ENCODE results near the gene ASS1.

ASS1 gene

DNA sequence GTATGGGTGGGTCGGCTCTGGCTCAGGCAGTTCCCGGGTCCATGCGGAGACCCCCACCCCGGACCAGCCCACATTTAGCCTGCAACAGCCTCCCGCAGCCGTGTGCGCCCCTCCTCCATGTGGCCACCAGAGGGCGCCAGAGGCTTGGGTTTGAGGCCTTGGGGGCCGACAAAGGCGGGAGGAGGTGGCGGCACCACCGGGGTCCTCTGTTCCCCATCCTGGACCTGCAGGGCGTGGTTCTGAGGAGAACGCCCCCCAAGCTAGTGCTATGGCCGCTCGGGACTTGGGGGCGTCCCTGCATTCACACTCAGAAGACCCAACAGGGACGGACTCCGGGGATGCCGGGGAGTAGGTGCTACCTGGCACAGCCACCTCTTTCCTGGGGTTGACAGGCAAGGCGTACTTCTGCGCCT is 16.5 kb downstream of the ASS1 start:
- no peaks in the 10 kb centered on the region for H3K36me3 Mint-ChIP-seq (ENCODE audit: low read depth)
- H3K9me3 Mint-ChIP-seq = no peaks in the 10 kb centered on the region
- H3K4me3 Mint-ChIP-seq = no peak overlapping the region
- peaks cover 32% of the 10 kb centered on the region for H3K27me3 Mint-ChIP-seq
- intact Hi-C loops (cut with micrococcal nuclease) = loop anchor here (1.0 kb wide), 1 partner anchor 221 kb away; no protein-coding TSS in a partner anchor
- no peaks in the 10 kb centered on the region for H3K4me1 Mint-ChIP-seq (ENCODE audit: low read depth)
- no peak overlapping the region for H3K27ac Mint-ChIP-seq

DNA sequence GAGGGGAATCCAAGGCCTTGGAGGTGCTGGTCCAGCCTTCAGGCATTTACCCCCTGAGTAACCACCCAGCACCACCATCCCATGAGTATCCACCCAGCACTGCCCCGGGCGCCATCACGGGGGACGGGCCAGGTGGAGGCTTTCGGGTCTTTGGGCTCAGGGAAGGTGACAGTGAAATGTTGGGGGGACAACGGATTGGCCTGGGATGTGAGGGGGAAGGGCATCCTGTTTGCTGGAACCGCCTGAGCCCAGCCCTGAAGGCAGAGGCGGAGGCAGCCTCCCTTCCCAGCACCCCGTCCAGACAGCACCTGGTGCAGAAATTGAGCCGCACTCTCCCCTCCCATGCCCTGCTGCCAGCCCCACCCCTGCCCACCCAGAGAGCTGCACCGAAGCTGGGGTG is 17.0 kb downstream of the ASS1 start:
- Mint-ChIP-seq H3K4me3 (no peak overlapping the region), H3K27me3 (peaks cover 37% of the 10 kb centered on the region), H3K36me3 (ENCODE audit: low read depth) (no peaks in the 10 kb centered on the region)

DNA sequence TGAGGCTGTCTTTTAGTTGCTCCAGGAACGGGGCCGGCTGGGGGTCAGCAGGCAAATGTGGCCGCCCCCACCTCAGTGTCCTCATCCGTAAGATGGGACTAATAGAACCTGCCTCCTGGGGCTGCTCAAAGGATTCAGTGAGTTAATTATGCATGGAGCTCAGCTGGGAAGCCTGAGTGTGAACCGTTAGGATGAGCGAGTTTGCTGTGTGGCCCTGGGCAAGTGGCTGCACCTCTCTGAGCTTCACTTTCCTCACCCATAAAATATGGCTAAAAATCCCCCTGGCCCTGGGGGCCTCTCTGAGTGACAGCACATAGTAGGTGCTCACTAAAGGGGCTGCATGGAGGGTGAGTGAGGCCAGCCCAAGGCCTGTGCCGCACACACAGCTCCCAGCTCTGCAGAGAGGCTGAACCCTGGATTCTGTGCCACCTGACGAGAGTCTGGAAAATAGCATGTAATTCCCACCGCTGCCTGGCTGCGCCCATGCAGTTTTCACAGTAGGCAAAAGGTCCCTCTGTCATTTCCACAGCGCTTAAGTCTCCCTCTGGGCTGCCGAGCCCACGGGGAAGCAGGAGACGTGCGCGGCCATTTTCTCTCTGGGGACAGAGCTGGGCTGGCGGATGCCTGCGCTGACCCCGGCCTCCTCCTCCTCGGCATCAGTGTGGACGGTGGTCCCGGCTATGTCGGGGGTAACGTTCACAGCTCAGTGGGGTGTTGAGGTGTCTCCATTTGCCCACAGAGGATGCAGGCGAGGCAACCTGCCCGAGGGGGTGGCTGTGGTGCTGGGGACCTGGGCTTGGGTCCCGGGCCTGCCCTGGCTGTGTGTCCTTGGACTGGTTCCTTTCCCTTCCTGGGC is 18.2 kb downstream of the ASS1 start:
- intact Hi-C loops (cut with micrococcal nuclease) = no loop called here
- no peak overlapping the region for H3K4me3 Mint-ChIP-seq
- no peaks in the 10 kb centered on the region for H3K9me3 Mint-ChIP-seq
- no peaks in the 10 kb centered on the region for H3K36me3 Mint-ChIP-seq (ENCODE audit: low read depth)
- no peak overlapping the region for H3K27ac Mint-ChIP-seq
- H3K4me1 Mint-ChIP-seq (ENCODE audit: low read depth) = no peaks in the 10 kb centered on the region
- peaks cover 48% of the 10 kb centered on the region for H3K27me3 Mint-ChIP-seq

More for the DNA sequence above, 17.0 kb downstream of the ASS1 start:
- intact Hi-C loops (cut with micrococcal nuclease) = loop anchor here (1.0 kb wide), 1 partner anchor 221 kb away; no protein-coding TSS in a partner anchor
- H3K9me3 Mint-ChIP-seq = no peaks in the 10 kb centered on the region
- H3K27ac Mint-ChIP-seq = no peak overlapping the region
- no peaks in the 10 kb centered on the region for H3K4me1 Mint-ChIP-seq (ENCODE audit: low read depth)

GRCh38 chr9:130463763-130464745 is 19.3 kb downstream of the ASS1 start:
- H3K27ac Mint-ChIP-seq = no peak overlapping the region
- no peaks in the 10 kb centered on the region for H3K36me3 Mint-ChIP-seq (ENCODE audit: low read depth)
- no peaks in the 10 kb centered on the region for H3K4me1 Mint-ChIP-seq (ENCODE audit: low read depth)
- H3K27me3 Mint-ChIP-seq = peaks cover 53% of the 10 kb centered on the region
- intact Hi-C loops (cut with micrococcal nuclease) = no loop called here
- no peaks in the 10 kb centered on the region for H3K9me3 Mint-ChIP-seq
- no peak overlapping the region for H3K4me3 Mint-ChIP-seq

GRCh38 chr9:130465383-130466096 is 20.8 kb downstream of the ASS1 start:
- Mint-ChIP-seq H3K27me3 (peaks cover 56% of the 10 kb centered on the region), H3K36me3 (ENCODE audit: low read depth) (no peaks in the 10 kb centered on the region), H3K4me1 (ENCODE audit: low read depth) (no peaks in the 10 kb centered on the region), H3K4me3 (no peak overlapping the region), H3K9me3 (no peaks in the 10 kb centered on the region), H3K27ac (no peak overlapping the region)
- intact Hi-C loops (cut with micrococcal nuclease) = no loop called here

DNA sequence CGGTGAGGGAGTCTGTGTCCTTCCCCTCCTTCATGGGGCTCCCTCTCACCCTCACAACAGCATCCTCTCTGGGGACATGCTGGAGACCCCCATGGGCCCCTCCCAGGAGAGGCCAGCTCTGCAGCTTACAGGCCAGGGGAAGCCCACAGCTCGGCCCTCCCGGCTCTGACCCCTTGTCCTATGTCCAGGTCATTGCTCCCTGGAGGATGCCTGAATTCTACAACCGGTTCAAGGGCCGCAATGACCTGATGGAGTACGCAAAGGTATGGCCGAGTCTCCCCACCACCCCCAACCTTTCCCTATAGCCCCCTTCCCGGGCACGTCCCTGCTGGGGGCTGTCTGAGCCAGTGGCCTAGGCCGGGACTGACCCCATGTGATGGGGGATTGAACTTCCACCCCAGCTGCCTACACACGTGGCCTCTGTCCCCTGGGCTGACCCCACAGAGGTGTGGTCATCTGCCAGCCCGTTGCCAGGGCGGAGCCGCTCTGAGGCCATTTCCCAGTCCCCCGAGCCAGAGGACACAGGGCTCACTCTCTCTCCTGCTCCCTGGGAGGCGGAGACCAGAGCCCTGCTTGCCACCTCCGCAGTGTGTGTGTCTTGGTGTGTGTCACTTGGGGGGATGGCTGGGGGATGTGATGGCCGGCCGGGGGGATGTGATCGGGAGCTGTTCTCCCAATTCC is 21.9 kb downstream of the ASS1 start:
- H3K36me3 Mint-ChIP-seq (ENCODE audit: low read depth) = no peaks in the 10 kb centered on the region
- no peaks in the 10 kb centered on the region for H3K9me3 Mint-ChIP-seq
- H3K4me1 Mint-ChIP-seq (ENCODE audit: low read depth) = no peaks in the 10 kb centered on the region
- H3K27me3 Mint-ChIP-seq = peaks cover 60% of the 10 kb centered on the region
- H3K4me3 Mint-ChIP-seq = no peak overlapping the region
- intact Hi-C loops (cut with micrococcal nuclease) = no loop called here
- H3K27ac Mint-ChIP-seq = no peak overlapping the region

DNA sequence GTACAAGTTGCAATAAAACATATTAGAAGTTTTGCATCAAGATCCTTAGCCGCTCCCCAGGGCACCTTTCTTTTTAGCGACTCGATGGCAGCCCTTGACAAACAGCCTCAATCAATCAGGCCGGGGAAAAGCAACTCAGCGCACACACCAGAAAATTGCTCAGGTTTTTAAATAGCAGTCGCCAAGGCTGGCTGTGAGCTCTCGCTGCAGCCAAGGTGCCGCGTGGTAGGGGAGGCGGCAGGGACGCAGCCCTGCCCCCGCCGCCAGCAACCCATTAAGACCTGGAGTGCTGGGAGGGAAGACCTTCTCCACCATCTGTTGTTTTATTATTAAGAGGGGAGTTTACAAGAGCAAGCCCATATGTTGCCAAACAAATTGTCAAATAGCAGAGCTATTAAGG is 22.6 kb downstream of the ASS1 start:
- Mint-ChIP-seq H3K27me3 (peaks cover 66% of the 10 kb centered on the region), H3K36me3 (ENCODE audit: low read depth) (no peaks in the 10 kb centered on the region)

DNA sequence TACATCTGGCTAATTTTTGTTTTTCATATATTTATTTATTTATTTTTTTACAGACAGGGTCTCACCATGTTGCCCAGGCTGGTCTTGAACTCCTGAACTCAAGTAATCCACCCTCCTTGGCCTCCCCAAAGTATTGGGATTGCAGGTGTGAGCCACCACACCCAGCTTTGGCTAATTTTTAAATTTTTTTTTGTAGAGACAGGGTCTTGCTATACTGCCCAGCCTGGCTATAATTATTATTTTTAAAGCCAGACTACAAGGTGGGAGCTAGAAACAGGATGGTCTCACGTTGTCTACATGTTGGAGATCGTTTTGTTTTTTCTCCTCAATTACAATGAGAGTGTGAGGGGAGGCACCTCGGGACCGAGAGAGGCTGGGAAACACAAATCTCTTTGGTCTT is 23.8 kb downstream of the ASS1 start:
- Mint-ChIP-seq H3K27me3 (peaks cover 75% of the 10 kb centered on the region), H3K9me3 (no peaks in the 10 kb centered on the region), H3K36me3 (ENCODE audit: low read depth) (no peaks in the 10 kb centered on the region), H3K27ac (no peak overlapping the region), H3K4me3 (no peak overlapping the region), H3K4me1 (ENCODE audit: low read depth) (no peaks in the 10 kb centered on the region)
- intact Hi-C loops (cut with micrococcal nuclease) = no loop called here

More for the DNA sequence above, 22.6 kb downstream of the ASS1 start:
- Mint-ChIP-seq H3K9me3 (no peaks in the 10 kb centered on the region), H3K27ac (no peak overlapping the region), H3K4me3 (no peak overlapping the region), H3K4me1 (ENCODE audit: low read depth) (no peaks in the 10 kb centered on the region)
- intact Hi-C loops (cut with micrococcal nuclease) = no loop called here

DNA sequence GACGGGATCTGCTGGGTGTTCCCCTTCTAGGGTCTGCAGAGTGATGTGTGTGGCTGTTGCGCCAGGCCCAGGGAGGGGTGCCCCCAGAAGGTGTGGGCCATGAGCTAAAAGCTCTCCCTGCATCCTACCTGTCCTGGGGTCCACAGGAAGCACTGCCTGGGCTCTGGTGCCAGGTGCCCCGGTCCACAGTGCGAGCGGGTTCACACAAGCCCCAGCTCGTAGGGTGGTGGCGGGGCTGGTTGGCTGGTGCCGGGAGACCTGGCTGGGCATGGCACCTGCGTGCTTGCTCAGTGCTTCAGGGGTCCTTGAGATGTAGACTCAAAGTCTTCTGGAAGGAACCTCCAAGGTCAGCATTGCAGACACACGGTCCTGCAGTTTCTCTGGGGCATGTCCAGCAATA is 25.5 kb downstream of the ASS1 start:
- Mint-ChIP-seq H3K27ac (no peak overlapping the region), H3K4me3 (no peak overlapping the region), H3K9me3 (no peaks in the 10 kb centered on the region), H3K4me1 (ENCODE audit: low read depth) (no peaks in the 10 kb centered on the region), H3K27me3 (peaks cover 78% of the 10 kb centered on the region), H3K36me3 (ENCODE audit: low read depth) (no peaks in the 10 kb centered on the region)
- intact Hi-C loops (cut with micrococcal nuclease) = no loop called here

GRCh38 chr9:130470950-130471349 is 26.2 kb downstream of the ASS1 start:
- Mint-ChIP-seq H3K4me1 (ENCODE audit: low read depth) (no peaks in the 10 kb centered on the region), H3K9me3 (no peaks in the 10 kb centered on the region), H3K4me3 (no peak overlapping the region), H3K36me3 (ENCODE audit: low read depth) (no peaks in the 10 kb centered on the region), H3K27me3 (peaks cover 77% of the 10 kb centered on the region), H3K27ac (no peak overlapping the region)
- intact Hi-C loops (cut with micrococcal nuclease) = no loop called here

- no peaks in the 10 kb centered on the region for H3K36me3 Mint-ChIP-seq (ENCODE audit: low read depth)
- no peaks in the 10 kb centered on the region for H3K4me1 Mint-ChIP-seq (ENCODE audit: low read depth)
- peaks cover 71% of the 10 kb centered on the region for H3K27me3 Mint-ChIP-seq
- no peak overlapping the region for H3K4me3 Mint-ChIP-seq
- intact Hi-C loops (cut with micrococcal nuclease) = no loop called here
- H3K9me3 Mint-ChIP-seq = no peaks in the 10 kb centered on the region
- no peak overlapping the region for H3K27ac Mint-ChIP-seq
Observed at GRCh38 chr9:130471411-130472183, 26.8 kb downstream of the ASS1 start.

DNA sequence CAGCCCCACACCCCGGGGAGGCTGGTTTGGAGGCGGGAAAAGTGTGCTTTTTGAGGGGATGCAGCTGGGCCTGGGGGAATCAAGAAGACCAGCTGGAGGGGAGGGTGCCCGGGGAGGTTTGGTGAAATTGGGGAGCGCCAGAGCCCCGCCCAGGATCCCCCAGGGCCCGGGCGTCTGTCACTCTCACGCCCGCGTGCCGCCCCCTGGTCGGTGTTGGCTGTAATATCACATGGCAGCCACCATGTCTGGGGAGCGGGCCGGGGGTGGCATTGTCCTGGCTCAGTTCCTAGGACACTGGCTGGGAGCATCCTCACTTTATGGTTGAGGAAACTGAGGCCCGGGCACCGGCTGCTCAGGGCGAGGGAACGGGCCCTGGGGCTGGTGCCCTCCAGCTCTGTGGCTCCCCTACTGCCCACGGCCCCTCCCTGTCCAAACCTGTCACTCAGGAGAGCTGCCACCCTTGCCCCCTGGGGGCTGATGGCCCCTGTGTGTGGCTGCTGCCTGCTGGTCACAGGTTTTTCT is 27.5 kb downstream of the ASS1 start:
- H3K4me1 Mint-ChIP-seq (ENCODE audit: low read depth) = no peaks in the 10 kb centered on the region
- H3K27ac Mint-ChIP-seq = no peak overlapping the region
- H3K36me3 Mint-ChIP-seq (ENCODE audit: low read depth) = no peaks in the 10 kb centered on the region
- intact Hi-C loops (cut with micrococcal nuclease) = no loop called here
- no peak overlapping the region for H3K4me3 Mint-ChIP-seq
- no peaks in the 10 kb centered on the region for H3K9me3 Mint-ChIP-seq
- H3K27me3 Mint-ChIP-seq = peaks cover 66% of the 10 kb centered on the region
